DMS 273 treated with DMSO at 0.1 percent for 48 hours (cell line): Measurements from ENCODE around the gene CYGB.

Experiments used
- DNase-seq: peaks from one replicate; lab custom pipeline; 2025; lab: John Stamatoyannopoulos, UW

The CYGB gene

GRCh38 chr17:76550712-76551615, 13.5 kb upstream of the CYGB start:
- DNase-seq, result no peak

DNA sequence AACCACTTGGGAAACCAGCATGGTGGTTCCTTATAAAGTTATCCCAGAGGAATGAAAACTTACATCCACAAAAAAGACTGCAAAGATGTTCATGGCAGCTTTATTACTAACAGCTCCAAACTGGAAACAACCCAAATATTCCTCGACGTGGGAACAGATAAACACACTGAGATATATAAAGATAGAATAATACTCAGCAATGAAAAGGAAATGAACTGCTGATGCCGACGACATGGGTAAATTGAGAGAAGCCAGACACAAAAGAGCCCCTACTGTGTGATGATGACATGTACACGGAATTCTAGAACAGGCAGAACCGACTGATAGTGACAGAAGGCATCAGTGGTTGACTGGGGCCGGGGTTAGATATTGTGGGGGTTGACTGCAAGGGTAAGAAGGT, 12.0 kb upstream of the CYGB start:
- DNase-seq, result no peak

DNA sequence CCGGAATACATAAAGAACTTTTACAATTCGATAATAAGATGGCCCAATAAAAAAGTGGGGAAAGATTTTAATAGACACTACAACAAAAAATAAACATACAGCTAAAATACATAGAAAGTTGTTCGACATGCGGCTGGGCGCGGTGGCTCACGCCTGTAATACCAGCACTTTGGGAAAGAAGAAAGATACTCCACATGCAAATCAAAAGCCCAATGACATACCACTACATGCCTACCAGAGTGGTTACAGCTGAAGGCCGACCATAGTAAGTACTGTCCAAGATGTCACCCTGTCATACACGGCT, 11.7 kb upstream of the CYGB start:
- no peak for DNase-seq

GRCh38 chr17:76548378-76549214, 11.1 kb upstream of the CYGB start:
- DNase-seq, result no peak

DNA sequence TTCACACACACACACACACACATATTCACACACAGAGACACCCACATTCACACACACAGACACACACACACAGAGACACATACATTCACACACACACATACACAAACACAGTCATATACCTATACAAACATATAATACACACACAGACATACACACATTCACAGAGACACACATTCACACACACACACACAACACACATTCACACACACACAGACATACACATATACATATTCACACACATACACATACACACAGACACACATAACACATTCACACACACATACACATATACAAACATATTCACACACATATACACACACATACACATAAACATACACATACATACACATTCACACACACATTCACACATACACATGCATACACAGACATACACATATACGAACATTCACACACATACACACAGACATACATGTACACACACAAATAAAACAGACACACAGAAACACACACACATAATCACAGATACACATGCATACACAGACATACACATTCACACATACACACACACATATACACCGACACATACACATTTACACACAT, 10.2 kb upstream of the CYGB start:
- DNase-seq, result no peak

DNA sequence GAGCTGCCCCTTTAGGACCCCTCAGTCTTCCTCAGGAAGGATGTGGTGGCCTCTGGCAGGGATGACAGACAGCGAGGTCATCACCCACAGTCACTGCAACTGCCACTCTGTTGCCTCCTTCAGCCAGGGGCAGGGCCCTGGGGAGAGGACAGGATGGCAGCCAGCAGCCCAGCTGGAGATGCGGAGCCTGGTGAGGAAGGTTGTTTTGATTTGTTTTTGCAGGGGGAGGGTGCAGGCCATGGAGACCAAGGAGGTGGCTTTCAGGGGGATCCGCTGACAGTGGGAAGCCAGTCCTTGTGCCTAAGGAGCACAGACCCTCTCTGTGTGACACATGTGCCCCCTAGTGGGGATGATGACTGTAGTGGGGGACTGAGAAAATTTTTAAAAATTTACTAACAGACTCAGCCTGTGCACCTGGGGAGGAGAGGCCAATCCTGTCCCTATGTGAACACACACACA, 9.7 kb upstream of the CYGB start:
- peak; percentile 56 for DNase-seq

DNA sequence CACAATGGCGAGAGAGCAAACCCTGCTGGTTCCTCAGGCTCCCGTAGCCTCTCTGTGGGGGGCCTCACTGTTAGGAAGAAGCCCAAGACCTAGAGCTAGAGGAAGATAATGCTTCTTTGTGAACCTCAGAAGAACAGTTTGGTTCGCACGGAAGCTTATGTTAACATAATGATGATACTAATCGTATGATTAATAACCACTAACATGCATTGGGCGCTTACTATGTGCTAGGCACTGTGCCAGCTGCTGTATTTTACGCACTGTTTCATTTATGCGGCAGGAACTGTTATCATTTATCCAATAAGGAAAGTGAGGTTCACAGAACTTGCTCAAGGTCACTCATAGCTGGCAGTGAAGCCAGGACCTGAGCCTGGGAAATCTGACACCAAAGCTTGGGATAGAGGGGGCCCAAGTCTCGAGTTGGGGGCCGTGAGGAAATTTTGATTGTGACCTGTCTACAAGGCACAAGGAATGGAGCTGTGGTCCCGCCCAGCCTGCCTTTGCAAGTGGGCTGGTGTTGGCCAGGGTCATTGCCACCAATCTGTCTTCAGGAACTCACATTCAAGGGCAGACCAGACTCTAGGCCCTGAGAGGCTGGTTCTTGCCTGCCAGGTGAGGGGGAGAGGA, 9.2 kb upstream of the CYGB start:
- no peak for DNase-seq

- no peak for DNase-seq
Measured at GRCh38 chr17:76545918-76546555, 8.5 kb upstream of the CYGB start.

- DNase-seq, result no peak
Measured at GRCh38 chr17:76544546-76545365, 7.2 kb upstream of the CYGB start.

DNA sequence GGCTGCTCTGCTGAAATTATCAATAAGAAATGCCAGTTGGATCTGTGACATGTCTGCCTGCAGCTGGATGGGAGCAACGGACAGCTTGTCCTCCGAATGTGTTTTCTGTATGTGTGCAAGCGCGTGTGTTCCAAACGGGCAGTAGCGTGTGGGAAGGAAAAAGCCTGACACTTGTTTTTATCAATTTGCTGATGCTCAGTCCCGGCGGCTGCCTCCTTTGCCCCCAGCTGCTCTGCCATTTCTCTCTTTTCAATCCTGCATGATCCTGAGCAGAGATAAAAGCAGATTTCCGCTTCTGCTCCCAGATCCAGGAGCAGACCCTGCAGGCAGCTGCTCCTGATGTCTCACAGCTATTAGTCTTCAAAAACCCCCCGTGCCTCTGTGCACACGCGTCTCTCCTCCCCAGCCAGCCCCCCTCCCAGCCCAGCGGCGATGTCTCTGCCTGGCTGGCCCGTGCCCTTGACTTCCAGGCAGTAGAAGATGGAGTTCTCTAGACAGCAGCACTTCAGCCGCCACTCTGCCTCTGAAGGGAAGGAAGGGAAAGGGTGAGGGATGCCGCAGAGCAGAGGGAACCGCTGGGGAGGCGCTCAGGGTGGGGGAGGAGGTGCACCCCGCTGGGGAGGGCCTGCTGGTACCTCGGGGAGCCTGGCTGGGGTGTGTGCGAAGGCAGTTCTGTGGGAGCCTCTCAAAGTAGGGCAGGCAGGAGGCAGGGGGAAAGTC, 6.5 kb upstream of the CYGB start:
- no peak for DNase-seq

- no peak for DNase-seq
Measured at GRCh38 chr17:76543482-76543825, 5.9 kb upstream of the CYGB start.

- no peak for DNase-seq
Measured at GRCh38 chr17:76542984-76543383, 5.5 kb upstream of the CYGB start.

DNA sequence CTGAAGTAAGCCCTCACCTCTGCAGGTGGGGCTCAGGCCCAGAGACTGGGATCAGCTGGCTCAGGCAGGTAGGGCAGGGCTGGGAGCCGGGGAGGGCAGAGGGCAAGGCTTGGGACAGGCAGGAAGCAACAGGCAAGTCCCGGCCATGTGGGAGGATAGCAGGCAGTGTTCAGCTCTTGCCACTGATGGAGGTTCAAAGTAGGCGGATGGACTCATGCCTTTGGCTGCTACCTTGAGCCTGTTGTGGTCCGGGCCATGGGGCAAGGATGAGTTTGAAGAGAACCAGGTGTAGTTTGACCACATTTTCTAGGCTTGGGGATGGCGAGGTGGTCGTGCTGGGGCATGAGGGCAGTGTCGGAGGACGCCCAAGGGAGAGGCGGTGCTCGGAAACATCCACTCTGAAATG, 5.1 kb upstream of the CYGB start:
- DNase-seq, result no peak

- peak; percentile 36 for DNase-seq
Measured at GRCh38 chr17:76541739-76542454, 4.4 kb upstream of the CYGB start.

DNA sequence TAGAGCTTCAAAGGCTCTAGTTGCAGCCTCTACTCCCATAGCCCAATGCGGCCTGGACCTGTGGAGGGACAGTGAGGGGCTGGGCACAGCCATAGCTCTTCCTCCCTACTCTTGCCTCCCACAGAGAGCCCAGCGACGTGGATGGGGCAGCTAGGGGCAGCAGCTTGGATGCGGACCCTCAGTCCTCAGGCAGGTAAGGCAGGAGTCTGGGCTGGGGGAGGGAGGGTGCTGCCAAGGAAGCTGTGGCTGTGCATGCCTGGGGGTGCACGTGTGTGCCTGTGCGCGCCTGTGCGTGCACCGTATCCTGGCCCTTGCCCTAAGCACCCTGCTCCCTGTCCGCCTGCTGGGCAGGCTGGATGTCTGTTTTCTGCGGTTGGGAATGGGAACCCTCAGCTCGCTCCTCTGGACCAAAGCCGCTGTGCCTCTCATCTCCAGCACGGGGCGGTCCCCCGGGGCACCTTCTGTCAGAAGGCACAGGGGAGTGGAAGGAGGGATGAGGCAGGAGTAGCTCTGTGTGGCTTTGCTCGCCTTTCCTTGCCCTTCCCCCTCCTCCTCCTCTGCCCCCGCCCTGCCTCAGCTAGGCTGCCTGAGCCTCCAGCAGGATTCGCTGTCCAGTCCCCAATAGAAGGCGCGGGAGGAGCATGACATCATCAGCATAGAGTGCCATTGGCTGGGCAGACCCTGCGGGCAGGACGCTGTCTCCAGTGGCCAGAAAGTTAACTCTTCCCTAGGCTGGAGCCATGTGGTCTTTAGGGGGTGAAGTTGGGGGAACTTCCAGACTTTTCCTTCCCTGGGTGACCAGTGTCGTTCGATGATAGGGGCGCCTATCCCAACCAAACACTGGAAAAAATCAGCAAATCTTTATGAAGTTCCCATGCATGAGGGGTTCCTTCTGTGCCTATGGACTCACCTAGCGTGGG, 3.1 kb upstream of the CYGB start:
- DNase-seq, result peak; percentile 98

GRCh38 chr17:76539631-76540271, 2.2 kb upstream of the CYGB start, which contains the start of gene PRCD:
PRCD (plus strand) TSS chr17:76540044; CDS start chr17:76540142, 98 bp downstream.
- DNase-seq, result no peak

DNA sequence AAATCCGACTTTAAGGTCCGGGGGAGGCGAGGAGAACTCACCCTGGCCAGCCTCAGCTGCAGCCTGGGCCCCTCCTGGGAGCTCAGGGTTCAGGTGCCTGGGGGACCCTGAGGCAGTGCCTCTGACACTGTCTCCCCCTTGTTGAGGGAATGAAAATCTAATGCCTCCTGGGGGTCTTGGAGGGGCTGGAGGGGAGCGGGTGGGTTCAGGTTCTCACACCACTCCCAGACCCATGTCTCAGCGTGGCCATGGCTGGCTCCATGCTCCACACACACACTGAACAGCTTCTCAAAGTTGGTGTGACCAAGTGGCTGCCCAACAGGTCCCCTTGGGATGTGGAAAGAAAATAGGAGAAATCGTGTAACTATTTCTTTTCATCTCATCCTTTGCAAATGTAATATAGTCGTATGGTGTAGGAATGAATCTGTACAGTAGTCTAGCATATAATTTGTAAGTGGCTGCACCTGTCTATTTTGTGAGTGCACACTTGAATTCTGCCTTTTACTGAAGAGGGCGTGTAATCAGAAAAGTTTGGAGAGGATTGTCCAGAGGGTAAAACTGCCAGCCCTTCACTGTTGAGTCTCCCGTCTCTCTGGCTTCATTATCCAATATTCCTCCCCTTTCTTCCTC, 1.5 kb upstream of the CYGB start:
- DNase-seq, result no peak
